K562 (cell line): ENCODE measurements around the gene SMCO1. TPM values are rescaled to one million over a fixed set of nuclear protein-coding genes. Genes with fewer than 3 reads are reported as not detected.

ENCODE experiments used
- ATAC-seq: fragments of 200-7000 bp; cut with Tn5 transposase; 3 replicates; pipeline ENCODE4 v1.9.1; 2020; ENCODE audit warnings: moderate library complexity
- BruUV-seq: library from RNA; stranded (reverse); fragments of 400-500 nt; replicated peaks from 2 replicates; lab custom pipeline; 2021; lab: Mats Ljungman, UMichigan
- CTCF ChIA-PET: fragments of 300-600 bp; formaldehyde crosslinking; extraction: SDS; loops from one replicate; lab custom pipeline; 2021; ENCODE audit warnings: low intra/inter-chr PET ratio; lab: Yijun Ruan, JAX
- POLR2A ChIA-PET: fragments of 300-600, 350-650 bp; sonication (Branson Sonifier 250); formaldehyde crosslinking; extraction: SDS; loops from one replicate; lab custom pipeline; 2021; ENCODE audit warnings: antibody characterized with exemption, inconsistent platforms; lab: Yijun Ruan, JAX
- DNase-seq, 4 experiments: peaks; one replicate each; pipeline versions ENCODE4 v3.0.0 to v3.0.0-alpha.2; 2011 to 2018; ENCODE audit warnings: low spot score in 3 of 4, mixed read lengths in 3 of 4; ENCODE audit errors: extremely low read depth in 1 of 4
- FAIRE-seq: peaks from 2 replicates; lab custom pipeline; 2011; peaks lifted over from hg19 to GRCh38; lab: Jason Lieb, UNC
- H2AFZ ChIP-seq: 2 replicates; pipeline ENCODE4 v1.6.0; 2011; ENCODE audit warnings: low read depth, low read length, control low read depth, inconsistent platforms
- H3K27ac ChIP-seq: fragments of 200-600 bp; 3 replicates; pipeline ENCODE4 v1.8.0; 2011; ENCODE audit warnings: low read depth, mild to moderate bottlenecking, control low read depth, inconsistent platforms, low read length, moderate library complexity, mixed read lengths; ENCODE audit errors: extremely low read depth
- H3K27me3 ChIP-seq, 2 experiments: fragments of 300-600 bp in 1 of 2; 2 replicates in 1 of 2; 3 replicates in 1 of 2; pipeline versions ENCODE4 v1.6.0 to v1.8.0; 2011; ENCODE audit warnings: inconsistent platforms in 2 of 2, low read length in 2 of 2, mild to moderate bottlenecking in 1 of 2, mixed read lengths in 1 of 2, moderate library complexity in 1 of 2; ENCODE audit not compliant: control insufficient read depth in 2 of 2, insufficient read depth in 2 of 2
- H3K36me3 ChIP-seq: fragments of 300-600 bp; 3 replicates; pipeline ENCODE4 v1.8.0; 2011; ENCODE audit warnings: mild to moderate bottlenecking, low read length, inconsistent platforms; ENCODE audit not compliant: control insufficient read depth, insufficient read depth
- H3K4me1 ChIP-seq, 2 experiments: fragments of 200-600 bp in 1 of 2; replicated peaks in 1 of 2; 2 replicates in 1 of 2; 3 replicates in 1 of 2; pipeline versions ENCODE4 v1.5.1 to v1.8.0; 2011; ENCODE audit warnings: inconsistent platforms in 2 of 2, low read length in 2 of 2, mild to moderate bottlenecking in 1 of 2, mixed read lengths in 1 of 2, moderate library complexity in 1 of 2; ENCODE audit not compliant: control insufficient read depth in 2 of 2, insufficient read depth in 2 of 2
- H3K4me2 ChIP-seq: 2 replicates; pipeline ENCODE4 v1.6.1; 2011; ENCODE audit warnings: low read length, control low read depth, inconsistent platforms, mixed read lengths; ENCODE audit not compliant: insufficient read depth
- H3K4me3 ChIP-seq: fragments of 200-600 bp; sonication (generic), shearing (Covaris generic); 2 replicates; pipeline ENCODE4 v1.5.1; 2016; ENCODE audit warnings: control low read depth, inconsistent platforms
- H3K79me2 ChIP-seq: fragments of 200-600 bp; 3 replicates; pipeline ENCODE4 v1.8.0; 2011; ENCODE audit warnings: low read length, inconsistent platforms; ENCODE audit not compliant: control insufficient read depth, insufficient read depth
- H3K9ac ChIP-seq, 2 experiments: 2 replicates each; pipeline versions ENCODE4 v1.6.0 to v1.6.1; 2011; ENCODE audit warnings: low read depth in 2 of 2, low read length in 2 of 2, control low read depth in 1 of 2, inconsistent platforms in 1 of 2, mild to moderate bottlenecking in 1 of 2, mixed read lengths in 1 of 2; ENCODE audit not compliant: insufficient read depth in 1 of 2
- H3K9me1 ChIP-seq: one replicate; pipeline ENCODE4 v1.6.0; 2011; ENCODE audit warnings: inconsistent platforms, mild to moderate bottlenecking, low read length, moderate library complexity; ENCODE audit not compliant: control insufficient read depth, insufficient read depth
- H3K9me3 ChIP-seq: replicated peaks from 2 replicates; pipeline ENCODE4 v1.5.1; 2011; ENCODE audit warnings: low read depth, low read length, inconsistent platforms; ENCODE audit not compliant: control insufficient read depth, insufficient read depth
- H4K20me1 ChIP-seq: replicated peaks from 2 replicates; pipeline ENCODE4 v1.6.1; 2011; ENCODE audit warnings: low read length, inconsistent platforms, mixed read lengths; ENCODE audit not compliant: control insufficient read depth, insufficient read depth
- BRD4 ChIP-seq: fragments of 200-600 bp; sonication (generic); IDR thresholded peaks from 2 replicates; pipeline ENCODE4 v1.6.1; 2017; ENCODE audit warnings: inconsistent platforms
- CBFB ChIP-seq: sonication (generic); formaldehyde crosslinking; IDR thresholded peaks from 2 replicates; pipeline ENCODE4 v1.4.0; 2020; ENCODE audit warnings: mild to moderate bottlenecking, missing genetic modification reagents
- CCAR2 ChIP-seq: fragments of 200-400 bp; formaldehyde crosslinking; IDR thresholded peaks from 2 replicates; pipeline ENCODE4 v1.6.1; 2017; ENCODE audit warnings: mild to moderate bottlenecking, low read depth, low read length
- CHD4 ChIP-seq: fragments of 200-600 bp; sonication (generic); IDR thresholded peaks from 3 replicates; pipeline ENCODE4 v1.6.1; 2012; ENCODE audit warnings: low read depth, mild to moderate bottlenecking, mixed read lengths, low read length, inconsistent platforms; ENCODE audit not compliant: insufficient read depth, insufficient replicate concordance, poor library complexity, severe bottlenecking
- CLOCK ChIP-seq: fragments of 250-450 bp; sonication (Bioruptor Pico); IDR thresholded peaks from 2 replicates; pipeline ENCODE4 v1.4.0; 2020; ENCODE audit warnings: mild to moderate bottlenecking, moderate library complexity, borderline replicate concordance
- CTBP1 ChIP-seq: fragments of 450-650 bp; IDR thresholded peaks from 2 replicates; pipeline ENCODE4 v1.6.1; 2016; ENCODE audit warnings: borderline replicate concordance
- E2F3 ChIP-seq: fragments of 250-450 bp; sonication (Bioruptor Pico); IDR thresholded peaks from 2 replicates; pipeline ENCODE4 v1.4.0; 2020; ENCODE audit warnings: mild to moderate bottlenecking
- NKRF ChIP-seq: fragments of 450-650 bp; IDR thresholded peaks from 2 replicates; pipeline ENCODE4 v1.6.1; 2016; ENCODE audit warnings: borderline replicate concordance
- NUFIP1 ChIP-seq: fragments of 450-650 bp; IDR thresholded peaks from 2 replicates; pipeline ENCODE4 v1.6.1; 2018; ENCODE audit not compliant: partially characterized antibody
- POLR2A ChIP-seq: fragments of 450-650 bp; conservative IDR thresholded peaks from 2 replicates; pipeline ENCODE4 v1.6.1; 2016
- SNIP1 ChIP-seq: fragments of 450-650 bp; IDR thresholded peaks from 2 replicates; pipeline ENCODE4 v1.7.1; 2017; ENCODE audit warnings: low read depth, mild to moderate bottlenecking
- STAT5A ChIP-seq: IDR thresholded peaks from 2 replicates; pipeline ENCODE4 v1.6.1; 2012; ENCODE audit warnings: low read length, inconsistent platforms, borderline replicate concordance
- TOE1 ChIP-seq, 2 experiments: fragments of 450-650 bp in 1 of 2; sonication (generic) in 1 of 2; formaldehyde crosslinking in 1 of 2; IDR thresholded peaks; 2 replicates each; pipeline versions ENCODE4 v1.7.1 to v1.8.0; 2016 to 2022; ENCODE audit warnings: borderline replicate concordance in 2 of 2, mild to moderate bottlenecking in 2 of 2, antibody characterized with exemption in 1 of 2, inconsistent platforms in 1 of 2, low read depth in 1 of 2, missing genetic modification reagents in 1 of 2, moderate library complexity in 1 of 2
- ZC3H4 ChIP-seq: sonication (generic); formaldehyde crosslinking; IDR thresholded peaks from 2 replicates; pipeline ENCODE4 v1.9.0; 2021; ENCODE audit warnings: missing genetic modification reagents, borderline replicate concordance
- ZNF134 ChIP-seq: fragments of 250-450 bp; sonication (Bioruptor Pico); conservative IDR thresholded peaks from 2 replicates; pipeline ENCODE4 v1.4.0; 2020
- ZNF584 ChIP-seq: fragments of 200-800 bp; sonication (Bioruptor generic); IDR thresholded peaks from 2 replicates; pipeline ENCODE4 v1.6.1; 2016; ENCODE audit warnings: low read depth, mild to moderate bottlenecking, missing genetic modification characterization, missing compliant biosample characterization
- ZNF77 ChIP-seq: fragments of 250-450 bp; sonication (Bioruptor Pico); IDR thresholded peaks from 2 replicates; pipeline ENCODE4 v1.5.0; 2020
- WGBS: fragments of 100-300 bp; shearing (Covaris generic); methylation state at CpG from one replicate; pipeline ENCODE4 v1.1.6; 2016; ENCODE audit warnings: low coverage, mixed read lengths; ENCODE audit not compliant: insufficient coverage; ENCODE audit errors: missing lambda C conversion rate; 5-methylcytosine and 5-hydroxymethylcytosine counted together
- in situ Hi-C: fragments of 300-500 bp; cut with MboI; formaldehyde crosslinking; loops from 4 replicates; pipeline ENCODE4 v1.15.0; 2018; ENCODE audit warnings: inconsistent platforms, mixed read lengths
- intact Hi-C: fragments of 100-400 bp; cut with micrococcal nuclease; formaldehyde crosslinking; loops from 2 replicates; pipeline ENCODE4 v1.14.2; 2022
- polyA plus RNA-seq, 8 experiments: library from polyadenylated mRNA; depleted of rRNA in 4 of 8; stranded (reverse) in 5 of 8; unstranded in 3 of 8; fragments of >200 nt; fragmentation: Nextera tagmentation in 2 of 8; fragmentation: Illumina TruSeq in 1 of 8; extraction: Ambion mirVana in 2 of 8; extraction: Trizol in 1 of 8; gene quantifications; 2 replicates each; pipeline versions ENCODE4 v1.2.1 to v1.2.3, GENCODE V29; 2011 to 2014; ENCODE audit warnings: inconsistent platforms in 1 of 8, missing spikeins in 1 of 8
- total RNA-seq, 7 experiments: library from RNA; depleted of rRNA in 6 of 7; stranded (reverse); fragments of >200 nt in 6 of 7; fragmentation: Illumina TruSeq in 2 of 7; extraction: Trizol in 2 of 7; gene quantifications; 2 replicates each; pipeline versions ENCODE4 v1.2.1 to v1.2.3, GENCODE V29; 2011 to 2021; ENCODE audit warnings: low replicate concordance in 1 of 7

SMCO1 gene
- total and polyA plus RNA-seq, 9 of the 15 experiments (the other 6 are each of a cell fraction or from before 2014, with no cell fraction given): 0.05 to 0.35 (median 0.12) TPM; not detected in 5

GRCh38 chr3:196463804-196464203, 51.3 kb downstream of the SMCO1 start:
- CTCF ChIA-PET: no interaction called here
- H3K4me3 ChIP-seq: no peak overlapping the region

More at GRCh38 chr3:196463804-196464203, 51.3 kb downstream of the SMCO1 start:
- Histone ChIP-seq H3K36me3 (peaks cover 12% of the 10 kb centered on the region; the same call in 1 of the 3 replicates), H3K9me3 (no peaks in the 10 kb centered on the region), H2AFZ (no peak overlapping the region), H4K20me1 (no peaks in the 10 kb centered on the region), H3K4me1 (no peaks in the 10 kb centered on the region), H3K27ac (no peak overlapping the region), H3K4me2 (no peak overlapping the region), H3K79me2 (no peaks in the 10 kb centered on the region), H3K9me1 (no peaks in the 10 kb centered on the region), H3K9ac (no peak overlapping the region), H3K27me3 (no peaks in the 10 kb centered on the region)
- POLR2A ChIA-PET: interaction anchor here (1.0 kb wide), 2 partner anchors 29 to 31 kb away, joined by 3 to 4 read pairs; no protein-coding TSS in a partner anchor
- in situ Hi-C loops: no loop called here
- ATAC-seq (no peak), DNase-seq (no peak), FAIRE-seq (no peak)
- TF ChIP-seq ZNF584 (CRISPR knock-in tag) (no peak), STAT5A (no peak), CTBP1 (no peak), CCAR2 (no peak), ZNF77 (CRISPR knock-in tag) (no peak), TOE1 (IDR thresholded peaks at IDR 0.05; ENCODE audit: borderline replicate concordance) (no peak), TOE1 (CRISPR knock-in tag; IDR thresholded peaks at IDR 0.05; ENCODE audit: borderline replicate concordance, low read depth) (no peak), BRD4 (no peak), SNIP1 (no peak), CHD4 (no peak), E2F3 (CRISPR knock-in tag) (no peak), POLR2A (no peak), NKRF (no peak), ZNF134 (CRISPR knock-in tag) (no peak), NUFIP1 (no peak), CLOCK (no peak), ZC3H4 (CRISPR knock-in tag) (no peak), CBFB (CRISPR knock-in tag) (no peak)
- no TSS peak for BruUV-seq
- WGBS: 72% methylated on average over 3 of the region's 3 CpGs
- intact Hi-C loops: no loop called here
